Suprapubic skin (tissue), 4 donors: ENCODE measurements around the gene PIGZ. TPM values are rescaled to one million over a fixed set of nuclear protein-coding genes. Genes with fewer than 3 reads are reported as not detected.

ENCODE experiments used
- DNase-seq, 2 donors: peaks; one replicate each; pipeline ENCODE4 v3.0.0-alpha.2; 2019; ENCODE audit warnings: low spot score in 2 of 2
- H3K27ac ChIP-seq: fragments of 200-600 bp; sonication (generic); one replicate; pipeline ENCODE4 v1.5.1; 2019
- H3K27me3 ChIP-seq: fragments of 200-600 bp; sonication (generic); one replicate; pipeline ENCODE4 v1.5.1; 2019
- H3K36me3 ChIP-seq: fragments of 200-600 bp; sonication (generic); one replicate; pipeline ENCODE4 v1.5.1; 2019
- H3K4me1 ChIP-seq: fragments of 200-600 bp; sonication (generic); one replicate; pipeline ENCODE4 v1.5.1; 2019
- H3K4me3 ChIP-seq: fragments of 200-600 bp; sonication (generic); one replicate; pipeline ENCODE4 v1.5.1; 2019; ENCODE audit warnings: mild to moderate bottlenecking
- H3K9me3 ChIP-seq: fragments of 200-600 bp; sonication (generic); one replicate; pipeline ENCODE4 v1.5.1; 2019
- CTCF ChIP-seq, 2 donors: fragments of 200-600 bp in 1 of 2; fragments of 450-650 bp in 1 of 2; sonication (generic) in 1 of 2; IDR thresholded peaks; one replicate each; pipeline ENCODE4 v1.5.1; 2016 to 2019; ENCODE audit warnings: antibody characterized with exemption in 2 of 2, mild to moderate bottlenecking in 1 of 2, moderate library complexity in 1 of 2
- EP300 ChIP-seq: sonication (generic); formaldehyde crosslinking; IDR thresholded peaks from one replicate; pipeline ENCODE4 v1.6.1; 2017; ENCODE audit warnings: antibody characterized with exemption
- POLR2A ChIP-seq, 2 donors: fragments of 450-650 bp; IDR thresholded peaks; one replicate each; pipeline ENCODE4 v1.6.1; 2017; ENCODE audit warnings: antibody characterized with exemption in 2 of 2, mild to moderate bottlenecking in 2 of 2, moderate library complexity in 2 of 2
- POLR2AphosphoS5 ChIP-seq, 3 donors: sonication (generic); formaldehyde crosslinking; IDR thresholded peaks; one replicate each; pipeline ENCODE4 v1.6.1; 2017; ENCODE audit warnings: antibody characterized with exemption in 3 of 3
- WGBS: methylation state at CpG from one replicate; pipeline ENCODE4 v1.1.5; 2018; 5-methylcytosine and 5-hydroxymethylcytosine counted together
- total RNA-seq, 4 donors: library from RNA; depleted of rRNA; stranded (reverse); fragments of >200 nt; gene quantifications; one replicate each; pipeline ENCODE4 v1.1.0, GENCODE V29; 2016

Gene PIGZ
- total RNA-seq, 4 donors from 2014 or later: 11.0 to 17.4 (median 13.3) TPM

DNA sequence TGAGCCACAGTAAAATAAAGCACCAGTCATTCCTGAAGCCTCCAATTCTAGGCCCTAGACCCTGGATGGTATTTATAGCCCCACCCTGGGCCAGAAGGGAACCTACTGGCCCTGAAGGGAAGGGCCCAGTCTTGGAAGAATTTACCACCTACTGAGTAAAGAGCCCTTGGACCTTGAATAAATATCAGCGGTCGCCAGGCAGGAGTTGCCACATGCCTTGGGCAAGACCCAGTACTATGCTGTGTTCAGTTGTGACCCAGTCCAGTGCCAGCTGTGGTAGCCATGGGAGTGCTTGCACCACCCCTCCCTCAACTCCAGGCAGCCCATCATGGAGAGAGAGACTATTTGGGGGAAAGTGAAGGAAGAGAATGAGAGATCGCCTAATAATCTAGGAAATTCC, 53.3 kb downstream of the PIGZ start:
- peaks cover 17% of the 10 kb centered on the region for H3K36me3 ChIP-seq
- DNase-seq: no peak

DNA sequence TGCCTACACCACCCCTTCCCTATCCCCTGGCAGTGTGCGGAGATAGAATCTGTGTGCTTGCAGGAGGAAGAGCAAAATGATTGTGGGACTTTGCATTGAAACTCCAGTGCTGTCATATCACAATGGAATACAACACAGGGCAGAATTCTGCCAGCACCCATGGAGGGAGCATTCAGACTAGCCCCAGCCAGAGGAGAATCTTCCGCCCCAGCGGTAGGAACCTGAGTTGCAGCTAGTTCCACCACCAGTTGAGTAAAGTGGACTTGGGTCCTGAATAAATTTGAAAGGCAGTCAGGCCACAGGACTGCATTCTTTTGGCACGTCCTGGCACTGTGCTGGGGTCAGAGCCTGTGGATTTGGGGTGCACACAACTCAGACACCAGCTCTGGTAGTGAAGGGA, 53.8 kb downstream of the PIGZ start:
- Histone ChIP-seq H3K4me3 (no peak overlapping the region), H3K36me3 (peaks cover 17% of the 10 kb centered on the region), H3K27ac (no peak overlapping the region), H3K4me1 (no peaks in the 10 kb centered on the region), H3K27me3 (no peaks in the 10 kb centered on the region), H3K9me3 (no peaks in the 10 kb centered on the region)
- 90% methylated on average over 4 of the region's 4 CpGs for WGBS
- DNase-seq: no peak
- TF ChIP-seq CTCF (IDR thresholded peaks at IDR 0.05) (no peak), EP300 (no peak), POLR2A (IDR thresholded peaks at IDR 0.05) (no peak), POLR2AphosphoS5 (IDR thresholded peaks at IDR 0.05) (no peak)

More for the DNA sequence above, 53.3 kb downstream of the PIGZ start:
- 94% methylated on average over 3 of the region's 3 CpGs for WGBS
- no peak overlapping the region for H3K4me3 ChIP-seq
- H3K27me3 ChIP-seq: no peaks in the 10 kb centered on the region
- H3K4me1 ChIP-seq: no peaks in the 10 kb centered on the region
- no peaks in the 10 kb centered on the region for H3K9me3 ChIP-seq
- H3K27ac ChIP-seq: no peak overlapping the region
- no peak for TF ChIP-seq POLR2AphosphoS5 (IDR thresholded peaks at IDR 0.05)
- no peak for TF ChIP-seq EP300
- TF ChIP-seq CTCF (IDR thresholded peaks at IDR 0.05): no peak
- TF ChIP-seq POLR2A (IDR thresholded peaks at IDR 0.05): no peak

GRCh38 chr3:196903740-196904139, 64.9 kb downstream of the PIGZ start:
- H3K27me3 ChIP-seq: no peaks in the 10 kb centered on the region
- no peak overlapping the region for H3K27ac ChIP-seq
- H3K4me1 ChIP-seq: no peaks in the 10 kb centered on the region
- DNase-seq: no peak
- peaks cover 80% of the 10 kb centered on the region for H3K36me3 ChIP-seq
- WGBS: 94% methylated on average over 2 of the region's 2 CpGs
- H3K9me3 ChIP-seq: no peaks in the 10 kb centered on the region
- H3K4me3 ChIP-seq: no peak overlapping the region
- TF ChIP-seq POLR2A (IDR thresholded peaks at IDR 0.05): no peak
- TF ChIP-seq CTCF (IDR thresholded peaks at IDR 0.05): no peak
- TF ChIP-seq POLR2AphosphoS5 (IDR thresholded peaks at IDR 0.05): no peak
- TF ChIP-seq EP300: no peak

DNA sequence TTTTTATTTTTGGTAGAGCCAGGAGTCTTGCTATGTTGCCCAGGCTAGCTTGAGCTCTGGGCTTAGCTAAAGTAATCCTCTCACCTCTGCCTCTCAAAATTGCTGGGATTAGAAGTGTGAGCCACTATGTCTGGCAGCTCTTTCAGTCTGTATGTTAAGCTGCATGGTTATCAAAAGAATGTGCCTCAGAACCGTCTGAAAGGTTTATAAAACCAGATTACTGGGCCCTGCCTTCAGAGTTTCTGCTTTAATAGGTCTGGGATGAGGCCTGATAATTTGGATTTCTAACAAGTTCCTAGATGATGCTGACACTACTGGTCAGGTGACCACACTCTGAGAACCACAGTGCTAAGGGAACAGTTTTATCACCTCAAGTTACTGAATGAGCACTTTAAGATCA, 66.3 kb downstream of the PIGZ start:
- no peaks in the 10 kb centered on the region for H3K27me3 ChIP-seq
- H3K4me3 ChIP-seq: no peak overlapping the region
- H3K27ac ChIP-seq: no peak overlapping the region
- no peaks in the 10 kb centered on the region for H3K9me3 ChIP-seq
- H3K4me1 ChIP-seq: no peaks in the 10 kb centered on the region
- TF ChIP-seq POLR2AphosphoS5 (IDR thresholded peaks at IDR 0.05) (no peak), CTCF (IDR thresholded peaks at IDR 0.05) (no peak), POLR2A (IDR thresholded peaks at IDR 0.05) (no peak), EP300 (no peak)
- WGBS: 100% methylated on average over 1 of the region's 1 CpG
- H3K36me3 ChIP-seq: peaks cover 80% of the 10 kb centered on the region
- no peak for DNase-seq

GRCh38 chr3:196901768-196902167, 66.9 kb downstream of the PIGZ start:
- no peak overlapping the region for H3K27ac ChIP-seq
- H3K9me3 ChIP-seq: no peaks in the 10 kb centered on the region
- no peaks in the 10 kb centered on the region for H3K27me3 ChIP-seq
- WGBS: 88% methylated on average over 1 of the region's 1 CpG
- no peak for DNase-seq
- no peak for TF ChIP-seq CTCF (IDR thresholded peaks at IDR 0.05)
- TF ChIP-seq EP300: no peak
- no peak for TF ChIP-seq POLR2A (IDR thresholded peaks at IDR 0.05)
- TF ChIP-seq POLR2AphosphoS5 (IDR thresholded peaks at IDR 0.05): no peak
- no peaks in the 10 kb centered on the region for H3K4me1 ChIP-seq
- H3K36me3 ChIP-seq: peaks cover 75% of the 10 kb centered on the region
- no peak overlapping the region for H3K4me3 ChIP-seq

Other genes with a start within 250 kb of the PIGZ start
- gene PAK2, start 229.0 kb downstream of the PIGZ start, total RNA-seq: 10 to 100 TPM; 29.6 to 42.8 (median 33.5) TPM
- gene SENP5, start 100.9 kb downstream of the PIGZ start, total RNA-seq: 100 to 1,000 TPM in 1 of 4 donors, 10 to 100 TPM in 3; 34.9 to 112 (median 37.7) TPM
- 10 to 100 TPM; 27.1 to 33.0 (median 28.3) TPM for gene NCBP2, start 26.3 kb downstream of the PIGZ start, total RNA-seq
- gene MELTF, start 61.0 kb upstream of the PIGZ start, total RNA-seq: 10 to 100 TPM; 21.0 to 68.7 (median 34.4) TPM